Measurements from ENCODE around the gene RCN1. TPM values are rescaled to one million over a fixed set of nuclear protein-coding genes. Genes with fewer than 3 reads are reported as not detected.

Gene RCN1
- total and polyA plus RNA-seq, 4 donors, result 35.9 to 58.1 (median 46.4) TPM

GRCh38 chr11:32115446-32115845, 24.6 kb downstream of the RCN1 start:
- H3K9me3 ChIP-seq (ENCODE audit: control insufficient read depth in 4 of 4, low read length in 3 of 4), result no peaks in the 10 kb centered on the region
- H3K4me3 ChIP-seq (ENCODE audit: low read depth in 1 of 3, low read length in 3 of 3), result no peak overlapping the region
- WGBS, result 76% methylated on average over 5 of the region's 5 CpGs
- H3K9ac ChIP-seq (ENCODE audit: low read depth in 1 of 2, low read length in 2 of 2), result no peak overlapping the region
- H3K27me3 ChIP-seq (ENCODE audit: control insufficient read depth in 4 of 4, insufficient read depth in 4 of 4, low read length in 3 of 4), result peaks cover 0 to 2% (median 0%) of the 10 kb centered on the region in 4 donors
- H3K27ac ChIP-seq (ENCODE audit: low read depth in 1 of 2, low read length in 2 of 2), result no peak overlapping the region
- peaks cover 0 to 7% (median 5%) of the 10 kb centered on the region in 4 donors for H3K4me1 ChIP-seq (ENCODE audit: control insufficient read depth in 4 of 4, insufficient read depth in 4 of 4, low read length in 3 of 4)
- TF ChIP-seq SP1 (IDR thresholded peaks at IDR 0.05) (no peak), ZBTB33 (IDR thresholded peaks at IDR 0.05) (no peak), JUND (IDR thresholded peaks at IDR 0.05) (no peak), NR2F2 (IDR thresholded peaks at IDR 0.05) (no peak), TAF1 (conservative IDR thresholded peaks at IDR 0.05) (no peak), HNF4G (IDR thresholded peaks at IDR 0.05) (no peak), FOXA2 (IDR thresholded peaks at IDR 0.05) (no peak), YY1 (IDR thresholded peaks at IDR 0.05) (no peak), GABPA (IDR thresholded peaks at IDR 0.05 in 1 of 2, conservative IDR thresholded peaks at IDR 0.05 in 1 of 2) (no peak), EGR1 (IDR thresholded peaks at IDR 0.05; ENCODE audit: low read depth in 2 of 2) (no peak), MAX (IDR thresholded peaks at IDR 0.05) (no peak), RXRA (IDR thresholded peaks at IDR 0.05) (no peak), ATF3 (IDR thresholded peaks at IDR 0.05) (no peak)
- TF ChIP-seq, protein P1, sequence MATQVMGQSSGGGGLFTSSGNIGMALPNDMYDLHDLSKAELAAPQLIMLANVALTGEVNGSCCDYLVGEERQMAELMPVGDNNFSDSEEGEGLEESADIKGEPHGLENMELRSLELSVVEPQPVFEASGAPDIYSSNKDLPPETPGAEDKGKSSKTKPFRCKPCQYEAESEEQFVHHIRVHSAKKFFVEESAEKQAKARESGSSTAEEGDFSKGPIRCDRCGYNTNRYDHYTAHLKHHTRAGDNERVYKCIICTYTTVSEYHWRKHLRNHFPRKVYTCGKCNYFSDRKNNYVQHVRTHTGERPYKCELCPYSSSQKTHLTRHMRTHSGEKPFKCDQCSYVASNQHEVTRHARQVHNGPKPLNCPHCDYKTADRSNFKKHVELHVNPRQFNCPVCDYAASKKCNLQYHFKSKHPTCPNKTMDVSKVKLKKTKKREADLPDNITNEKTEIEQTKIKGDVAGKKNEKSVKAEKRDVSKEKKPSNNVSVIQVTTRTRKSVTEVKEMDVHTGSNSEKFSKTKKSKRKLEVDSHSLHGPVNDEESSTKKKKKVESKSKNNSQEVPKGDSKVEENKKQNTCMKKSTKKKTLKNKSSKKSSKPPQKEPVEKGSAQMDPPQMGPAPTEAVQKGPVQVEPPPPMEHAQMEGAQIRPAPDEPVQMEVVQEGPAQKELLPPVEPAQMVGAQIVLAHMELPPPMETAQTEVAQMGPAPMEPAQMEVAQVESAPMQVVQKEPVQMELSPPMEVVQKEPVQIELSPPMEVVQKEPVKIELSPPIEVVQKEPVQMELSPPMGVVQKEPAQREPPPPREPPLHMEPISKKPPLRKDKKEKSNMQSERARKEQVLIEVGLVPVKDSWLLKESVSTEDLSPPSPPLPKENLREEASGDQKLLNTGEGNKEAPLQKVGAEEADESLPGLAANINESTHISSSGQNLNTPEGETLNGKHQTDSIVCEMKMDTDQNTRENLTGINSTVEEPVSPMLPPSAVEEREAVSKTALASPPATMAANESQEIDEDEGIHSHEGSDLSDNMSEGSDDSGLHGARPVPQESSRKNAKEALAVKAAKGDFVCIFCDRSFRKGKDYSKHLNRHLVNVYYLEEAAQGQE (IDR thresholded peaks at IDR 0.05), result no peak
- DNase-seq (ENCODE audit: low spot score), result no peak
- no peaks in the 10 kb centered on the region for H3K36me3 ChIP-seq (ENCODE audit: control insufficient read depth in 4 of 4, insufficient read depth in 3 of 4, low read depth in 1 of 4, low read length in 3 of 4)

DNA sequence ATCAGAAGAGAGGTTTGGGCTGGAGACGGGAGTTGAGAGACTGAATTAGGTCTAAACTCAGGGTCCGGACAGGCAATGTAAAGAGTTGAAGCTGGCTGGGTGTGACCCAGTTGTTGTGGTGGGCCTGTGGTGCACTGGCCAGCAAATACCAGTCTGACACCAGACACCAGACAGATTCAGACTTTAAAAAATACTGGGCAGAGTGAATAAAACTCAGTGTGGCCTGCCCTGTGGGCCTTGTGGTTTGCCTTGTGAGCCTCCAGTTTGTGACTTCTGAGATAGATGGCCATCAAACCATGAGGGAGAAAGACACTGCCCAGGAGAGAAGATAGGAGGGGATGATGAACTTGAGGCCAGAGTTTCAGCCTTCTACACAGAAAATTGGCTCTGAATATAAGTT, 25.8 kb downstream of the RCN1 start:
- 93% methylated on average over 2 of the region's 2 CpGs for WGBS

More for the DNA sequence above, 25.8 kb downstream of the RCN1 start:
- no peak for DNase-seq (ENCODE audit: low spot score)
- no peak overlapping the region for H3K27ac ChIP-seq (ENCODE audit: low read depth in 1 of 2, low read length in 2 of 2)
- no peaks in the 10 kb centered on the region for H3K4me1 ChIP-seq (ENCODE audit: control insufficient read depth in 4 of 4, insufficient read depth in 4 of 4, low read length in 3 of 4)
- H3K9ac ChIP-seq (ENCODE audit: low read depth in 1 of 2, low read length in 2 of 2), result no peak overlapping the region
- no peaks in the 10 kb centered on the region for H3K9me3 ChIP-seq (ENCODE audit: control insufficient read depth in 4 of 4, low read length in 3 of 4)
- H3K36me3 ChIP-seq (ENCODE audit: control insufficient read depth in 4 of 4, insufficient read depth in 3 of 4, low read depth in 1 of 4, low read length in 3 of 4), result no peaks in the 10 kb centered on the region
- H3K27me3 ChIP-seq (ENCODE audit: control insufficient read depth in 4 of 4, insufficient read depth in 4 of 4, low read length in 3 of 4), result peaks cover 0 to 2% (median 0%) of the 10 kb centered on the region in 4 donors
- H3K4me3 ChIP-seq (ENCODE audit: low read depth in 1 of 3, low read length in 3 of 3), result no peak overlapping the region
- TF ChIP-seq RAD21 (IDR thresholded peaks at IDR 0.05) (no peak), ATF3 (IDR thresholded peaks at IDR 0.05) (no peak), FOXA2 (IDR thresholded peaks at IDR 0.05) (no peak), SP1 (IDR thresholded peaks at IDR 0.05) (no peak), ZBTB33 (IDR thresholded peaks at IDR 0.05) (no peak), MAX (IDR thresholded peaks at IDR 0.05) (no peak), CTCF (IDR thresholded peaks at IDR 0.05; ENCODE audit: low read depth, low read length, missing input control) (no peak)
